ENCODE data around the gene SCYL2. TPM values are rescaled to one million over a fixed set of nuclear protein-coding genes. Genes with fewer than 3 reads are reported as not detected.

SCYL2 gene
- total RNA-seq, 2 experiments from 2014 or later, result 25.9 to 29.3 TPM

- Mint-ChIP-seq H3K4me1 (no peaks in the 10 kb centered on the region), H3K4me3 (no peak within 1 kb of the TSS), H3K27ac (no peak within 1 kb of the TSS), H3K27me3 (peaks cover 35% of the 10 kb centered on the region), H3K36me3 (ENCODE audit: low read depth) (no peaks in the 10 kb centered on the region), H3K9me3 (ENCODE audit: low read depth) (no peaks in the 10 kb centered on the region)
- no peak for ATAC-seq
- intact Hi-C loops (cut with DNase I, micrococcal nuclease), result no loop called here
- CTCF ChIA-PET, result interaction anchor here (0.7 kb wide), 1 partner anchor 36 kb away, joined by 3 read pairs; no protein-coding TSS in a partner anchor
- DNase-seq, result no peak
- POLR2A ChIA-PET, result no interaction called here
Measured at GRCh38 chr12:100356644-100357223, 89.8 kb downstream of the SCYL2 start, which contains the start of gene SLC17A8. SLC17A8 (plus strand) TSS chr12:100357074; CDS start chr12:100357392, 318 bp downstream.

- ChIA-PET POLR2A (interaction anchor here (0.6 kb wide), 1 partner anchor 1757 kb away, joined by 3 read pairs; no protein-coding TSS in a partner anchor), CTCF (interaction anchor here (1.2 kb wide), 1 partner anchor 124 kb away, joined by 3 read pairs; no protein-coding TSS in a partner anchor)
- intact Hi-C loops (cut with DNase I, micrococcal nuclease), result no loop called here
- H3K27ac Mint-ChIP-seq, result no peak overlapping the region
- peaks cover 32% of the 10 kb centered on the region for H3K27me3 Mint-ChIP-seq
- no peak overlapping the region for H3K4me3 Mint-ChIP-seq
- no peaks in the 10 kb centered on the region for H3K36me3 Mint-ChIP-seq (ENCODE audit: low read depth)
- no peaks in the 10 kb centered on the region for H3K4me1 Mint-ChIP-seq
- no peaks in the 10 kb centered on the region for H3K9me3 Mint-ChIP-seq (ENCODE audit: low read depth)
- ATAC-seq (no peak), DNase-seq (no peak)
Measured at GRCh38 chr12:100359248-100359647, 92.3 kb downstream of the SCYL2 start.

GRCh38 chr12:100359822-100360221 is 92.8 kb downstream of the SCYL2 start:
- intact Hi-C loops (cut with DNase I, micrococcal nuclease), result no loop called here
- no peak overlapping the region for H3K4me3 Mint-ChIP-seq
- no peak for ATAC-seq
- ChIA-PET POLR2A (interaction anchor here (0.6 kb wide), 1 partner anchor 1757 kb away, joined by 3 read pairs; no protein-coding TSS in a partner anchor), CTCF (interaction anchor here (0.6 to 1.2 kb wide), 3 partner anchors 8 to 1011 kb away, joined by 3 read pairs; no protein-coding TSS in a partner anchor)
- H3K27ac Mint-ChIP-seq, result no peak overlapping the region
- no peaks in the 10 kb centered on the region for H3K9me3 Mint-ChIP-seq (ENCODE audit: low read depth)
- no peak for DNase-seq
- H3K27me3 Mint-ChIP-seq, result peaks cover 31% of the 10 kb centered on the region
- no peaks in the 10 kb centered on the region for H3K4me1 Mint-ChIP-seq
- H3K36me3 Mint-ChIP-seq (ENCODE audit: low read depth), result no peaks in the 10 kb centered on the region

- Mint-ChIP-seq H3K36me3 (ENCODE audit: low read depth) (no peaks in the 10 kb centered on the region), H3K27me3 (peaks cover 28% of the 10 kb centered on the region), H3K4me1 (no peaks in the 10 kb centered on the region), H3K9me3 (ENCODE audit: low read depth) (no peaks in the 10 kb centered on the region), H3K4me3 (no peak overlapping the region), H3K27ac (no peak overlapping the region)
- DNase-seq (no peak), ATAC-seq (no peak)
- ChIA-PET POLR2A (no interaction called here), CTCF (interaction anchor here (0.6 to 1.2 kb wide), 3 partner anchors 9 to 1012 kb away, joined by 3 read pairs; no protein-coding TSS in a partner anchor)
- intact Hi-C loops (cut with DNase I, micrococcal nuclease), result no loop called here
Measured at GRCh38 chr12:100360450-100360849, 93.5 kb downstream of the SCYL2 start.

- intact Hi-C loops (cut with DNase I, micrococcal nuclease), result no loop called here
Measured at GRCh38 chr12:100364324-100364723, 97.3 kb downstream of the SCYL2 start.

GRCh38 chr12:100365411-100365810 is 98.4 kb downstream of the SCYL2 start:
- POLR2A ChIA-PET, result no interaction called here
- no peak overlapping the region for H3K27ac Mint-ChIP-seq

More at GRCh38 chr12:100364324-100364723, 97.3 kb downstream of the SCYL2 start:
- Mint-ChIP-seq H3K27ac (no peak overlapping the region), H3K27me3 (peaks cover 14% of the 10 kb centered on the region), H3K9me3 (ENCODE audit: low read depth) (no peaks in the 10 kb centered on the region), H3K36me3 (ENCODE audit: low read depth) (no peaks in the 10 kb centered on the region), H3K4me3 (no peak overlapping the region), H3K4me1 (no peaks in the 10 kb centered on the region)
- ChIA-PET POLR2A (no interaction called here), CTCF (interaction anchor here (2.0 kb wide), 1 partner anchor 40 kb away, joined by 4 read pairs; no protein-coding TSS in a partner anchor)
- DNase-seq, result no peak
- ATAC-seq, result no peak

GRCh38 chr12:100368066-100368465 is 101.1 kb downstream of the SCYL2 start:
- ChIA-PET CTCF (no interaction called here), POLR2A (no interaction called here)
- Mint-ChIP-seq H3K4me3 (no peak overlapping the region), H3K27ac (no peak overlapping the region), H3K9me3 (ENCODE audit: low read depth) (no peaks in the 10 kb centered on the region), H3K36me3 (ENCODE audit: low read depth) (no peaks in the 10 kb centered on the region), H3K27me3 (peaks cover 7% of the 10 kb centered on the region), H3K4me1 (no peaks in the 10 kb centered on the region)
- intact Hi-C loops (cut with DNase I, micrococcal nuclease), result no loop called here
- DNase-seq (no peak), ATAC-seq (no peak)

More at GRCh38 chr12:100365411-100365810, 98.4 kb downstream of the SCYL2 start:
- CTCF ChIA-PET, result no interaction called here
- H3K36me3 Mint-ChIP-seq (ENCODE audit: low read depth), result no peaks in the 10 kb centered on the region
- H3K9me3 Mint-ChIP-seq (ENCODE audit: low read depth), result no peaks in the 10 kb centered on the region
- peaks cover 14% of the 10 kb centered on the region for H3K27me3 Mint-ChIP-seq
- no peaks in the 10 kb centered on the region for H3K4me1 Mint-ChIP-seq
- intact Hi-C loops (cut with DNase I, micrococcal nuclease), result no loop called here
- ATAC-seq, result no peak
- H3K4me3 Mint-ChIP-seq, result no peak overlapping the region
- DNase-seq, result no peak

GRCh38 chr12:100371146-100371545 is 104.2 kb downstream of the SCYL2 start:
- peaks cover 2% of the 10 kb centered on the region for H3K27me3 Mint-ChIP-seq
- H3K4me3 Mint-ChIP-seq, result no peak overlapping the region
- H3K36me3 Mint-ChIP-seq (ENCODE audit: low read depth), result no peaks in the 10 kb centered on the region
- no peak overlapping the region for H3K27ac Mint-ChIP-seq
- ChIA-PET POLR2A (no interaction called here), CTCF (interaction anchor here (1.6 kb wide), 1 partner anchor 34 kb away, joined by 6 read pairs; no protein-coding TSS in a partner anchor)
- DNase-seq, result no peak
- no peak for ATAC-seq
- intact Hi-C loops (cut with DNase I, micrococcal nuclease), result no loop called here
- H3K9me3 Mint-ChIP-seq (ENCODE audit: low read depth), result no peaks in the 10 kb centered on the region
- H3K4me1 Mint-ChIP-seq, result no peaks in the 10 kb centered on the region

GRCh38 chr12:100372853-100373640 is 106.1 kb downstream of the SCYL2 start:
- H3K9me3 Mint-ChIP-seq (ENCODE audit: low read depth), result no peaks in the 10 kb centered on the region
- no peak overlapping the region for H3K4me3 Mint-ChIP-seq
- POLR2A ChIA-PET, result no interaction called here
- DNase-seq, result no peak
- no peak overlapping the region for H3K27ac Mint-ChIP-seq
- ATAC-seq, result no peak
- no peaks in the 10 kb centered on the region for H3K4me1 Mint-ChIP-seq
- intact Hi-C loops (cut with DNase I, micrococcal nuclease), result no loop called here
- H3K36me3 Mint-ChIP-seq (ENCODE audit: low read depth), result no peaks in the 10 kb centered on the region
- CTCF ChIA-PET, result no interaction called here
- peaks cover 2% of the 10 kb centered on the region for H3K27me3 Mint-ChIP-seq

GRCh38 chr12:100375038-100375735 is 108.2 kb downstream of the SCYL2 start:
- CTCF ChIA-PET, result no interaction called here
- intact Hi-C loops (cut with DNase I, micrococcal nuclease), result no loop called here
- peaks cover 2% of the 10 kb centered on the region for H3K27me3 Mint-ChIP-seq

GRCh38 chr12:100376161-100376560 is 109.2 kb downstream of the SCYL2 start:
- ChIA-PET POLR2A (no interaction called here), CTCF (interaction anchor here (0.6 kb wide), 1 partner anchor 167 kb away, joined by 3 read pairs; no protein-coding TSS in a partner anchor)
- no peak for ATAC-seq
- no peaks in the 10 kb centered on the region for H3K36me3 Mint-ChIP-seq (ENCODE audit: low read depth)
- no peaks in the 10 kb centered on the region for H3K4me1 Mint-ChIP-seq
- no peak overlapping the region for H3K27ac Mint-ChIP-seq
- H3K27me3 Mint-ChIP-seq, result peaks cover 2% of the 10 kb centered on the region
- intact Hi-C loops (cut with DNase I, micrococcal nuclease), result no loop called here
- no peak overlapping the region for H3K4me3 Mint-ChIP-seq
- H3K9me3 Mint-ChIP-seq (ENCODE audit: low read depth), result no peaks in the 10 kb centered on the region
- no peak for DNase-seq

More at GRCh38 chr12:100375038-100375735, 108.2 kb downstream of the SCYL2 start:
- DNase-seq, result no peak
- no peak overlapping the region for H3K27ac Mint-ChIP-seq
- no peak for ATAC-seq
- no peaks in the 10 kb centered on the region for H3K36me3 Mint-ChIP-seq (ENCODE audit: low read depth)
- no peaks in the 10 kb centered on the region for H3K4me1 Mint-ChIP-seq
- POLR2A ChIA-PET, result no interaction called here
- H3K9me3 Mint-ChIP-seq (ENCODE audit: low read depth), result no peaks in the 10 kb centered on the region
- no peak overlapping the region for H3K4me3 Mint-ChIP-seq

All from activated CD4-positive, alpha-beta T cell treated with anti-CD3 and anti-CD28 coated beads for 36 hours (primary cell).